Parathyroid adenoma (tissue), 2 donors: ENCODE results near the gene SLC39A11.
"Not testable (repeated sequence)": the region's sequence is repeated elsewhere in the genome, so short reads cannot be mapped to it uniquely, and the experiment has no call there.

Experiments
- H2AFZ ChIP-seq: fragments of 300-600 bp; sonication (generic); one replicate; pipeline ENCODE4 v1.7.0; 2017; ENCODE audit warnings: antibody characterized with exemption, mild to moderate bottlenecking
- H3K27ac ChIP-seq: fragments of 300-600 bp; sonication (generic); one replicate; pipeline ENCODE4 v1.7.0; 2017
- H3K27me3 ChIP-seq: fragments of 300-600 bp; sonication (generic); one replicate; pipeline ENCODE4 v1.7.0; 2017; ENCODE audit warnings: low read length; ENCODE audit not compliant: control insufficient read depth, insufficient read depth
- H3K36me3 ChIP-seq: fragments of 300-600 bp; sonication (generic); one replicate; pipeline ENCODE4 v1.7.0; 2017; ENCODE audit warnings: low read length; ENCODE audit not compliant: control insufficient read depth, insufficient read depth
- H3K4me1 ChIP-seq: fragments of 300-600 bp; sonication (generic); one replicate; pipeline ENCODE4 v1.7.0; 2017; ENCODE audit warnings: control low read depth
- H3K4me2 ChIP-seq: fragments of 300-600 bp; sonication (generic); one replicate; pipeline ENCODE4 v1.7.0; 2017; ENCODE audit warnings: low read length
- H3K4me3 ChIP-seq: fragments of 300-600 bp; sonication (generic); one replicate; pipeline ENCODE4 v1.7.0; 2017; ENCODE audit warnings: low read depth, low read length
- H3K79me2 ChIP-seq: fragments of 300-600 bp; sonication (generic); one replicate; pipeline ENCODE4 v1.7.0; 2017; ENCODE audit warnings: control low read depth
- H3K9ac ChIP-seq: fragments of 300-600 bp; sonication (generic); one replicate; pipeline ENCODE4 v1.7.0; 2017; ENCODE audit warnings: mild to moderate bottlenecking
- H3K9me3 ChIP-seq: fragments of 300-600 bp; sonication (generic); one replicate; pipeline ENCODE4 v1.7.0; 2017; ENCODE audit warnings: low read length; ENCODE audit not compliant: control insufficient read depth
- CTCF ChIP-seq: fragments of 300-600 bp; sonication (generic); IDR thresholded peaks from one replicate; pipeline ENCODE4 v1.7.0; 2017; ENCODE audit warnings: antibody characterized with exemption, mild to moderate bottlenecking
- donor health status: primary hyperparathyroidism.

SLC39A11 gene

GRCh38 chr17:72942579-72942978, 149.9 kb downstream of the SLC39A11 start:
- Histone ChIP-seq H3K27ac (no peak overlapping the region), H3K4me3 (no peak overlapping the region), H2AFZ (no peak overlapping the region), H3K79me2 (no peaks in the 10 kb centered on the region), H3K27me3 (no peaks in the 10 kb centered on the region), H3K9me3 (no peaks in the 10 kb centered on the region), H3K9ac (no peak overlapping the region), H3K4me1 (no peaks in the 10 kb centered on the region), H3K4me2 (no peak overlapping the region), H3K36me3 (no peaks in the 10 kb centered on the region)
- TF ChIP-seq CTCF = no peak

DNA sequence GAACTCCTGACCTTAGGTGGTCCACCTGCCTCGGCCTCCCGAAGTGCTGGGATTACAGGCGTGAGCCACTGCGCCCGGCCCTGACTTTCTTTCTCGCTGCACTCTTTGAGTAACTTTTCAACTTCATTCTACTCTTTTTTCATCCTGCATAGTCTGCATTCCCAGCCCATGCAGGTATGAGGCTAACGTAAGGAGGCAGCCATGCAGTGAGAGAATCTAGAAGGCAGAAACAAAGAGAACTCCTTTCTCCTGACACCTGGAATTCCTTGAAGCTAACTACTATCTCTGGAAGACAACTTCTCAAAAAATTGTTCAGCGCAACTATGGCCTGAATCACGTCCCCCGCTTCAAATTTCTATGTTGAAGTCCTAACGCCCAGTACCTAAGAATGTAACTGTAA, 152.0 kb downstream of the SLC39A11 start:
- Histone ChIP-seq H3K9me3 (no peaks in the 10 kb centered on the region), H3K27ac (no peak overlapping the region), H3K4me1 (no peaks in the 10 kb centered on the region), H2AFZ (no peak overlapping the region), H3K36me3 (no peaks in the 10 kb centered on the region), H3K4me3 (no peak overlapping the region), H3K27me3 (no peaks in the 10 kb centered on the region), H3K4me2 (no peak overlapping the region), H3K79me2 (no peaks in the 10 kb centered on the region), H3K9ac (no peak overlapping the region)
- no peak for TF ChIP-seq CTCF

- Histone ChIP-seq H3K9ac (no peak overlapping the region), H2AFZ (no peak overlapping the region), H3K36me3 (no peaks in the 10 kb centered on the region), H3K4me2 (no peak overlapping the region), H3K4me3 (no peak overlapping the region), H3K4me1 (no peaks in the 10 kb centered on the region), H3K79me2 (no peaks in the 10 kb centered on the region), H3K27me3 (no peaks in the 10 kb centered on the region), H3K9me3 (no peaks in the 10 kb centered on the region), H3K27ac (no peak overlapping the region)
- no peak for TF ChIP-seq CTCF
Observed at GRCh38 chr17:72938482-72938881, 154.0 kb downstream of the SLC39A11 start.

GRCh38 chr17:72937707-72938106, 154.8 kb downstream of the SLC39A11 start:
- Histone ChIP-seq H3K9ac (no peak overlapping the region), H3K36me3 (no peaks in the 10 kb centered on the region), H3K4me1 (no peaks in the 10 kb centered on the region), H3K4me3 (no peak overlapping the region), H3K79me2 (no peaks in the 10 kb centered on the region), H3K9me3 (no peaks in the 10 kb centered on the region), H3K27ac (no peak overlapping the region), H2AFZ (no peak overlapping the region), H3K4me2 (no peak overlapping the region), H3K27me3 (no peaks in the 10 kb centered on the region)
- no peak for TF ChIP-seq CTCF

DNA sequence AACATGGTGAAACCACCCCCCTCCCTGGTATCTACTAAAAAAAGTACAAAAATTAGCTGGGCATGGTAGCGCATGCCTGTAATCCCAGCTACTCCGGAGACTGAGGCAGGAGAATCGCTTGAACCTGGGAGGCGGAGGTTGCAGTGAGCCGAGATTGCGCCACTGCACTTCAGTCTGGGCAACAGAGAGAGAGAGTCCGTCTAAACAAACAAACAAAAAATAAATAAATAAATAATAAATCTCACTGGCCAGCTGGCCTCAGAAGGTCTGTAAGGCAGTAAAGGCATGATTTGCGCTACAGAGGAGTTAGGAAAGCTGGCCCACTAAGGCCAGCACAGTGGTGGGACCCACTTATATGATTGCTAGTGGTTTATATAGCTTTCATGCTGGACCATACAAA, 155.2 kb downstream of the SLC39A11 start:
- H2AFZ ChIP-seq, H3K27ac ChIP-seq, H3K4me1 ChIP-seq, H3K9ac ChIP-seq, H3K4me2 ChIP-seq, H3K9me3 ChIP-seq, H3K4me3 ChIP-seq, H3K79me2 ChIP-seq, H3K27me3 ChIP-seq, H3K36me3 ChIP-seq: not testable (repeated sequence)
